GM12891 (cell line): ENCODE results near the gene ARHGEF16.

Source experiments
- POLR2A ChIP-seq: IDR thresholded peaks from 2 replicates; pipeline ENCODE4 v1.6.1; 2011; ENCODE audit warnings: low read depth, low read length, control low read depth
- POU2F2 ChIP-seq: IDR thresholded peaks from 2 replicates; pipeline ENCODE4 v1.6.1; 2011; ENCODE audit warnings: low read depth, mild to moderate bottlenecking, control low read depth, low read length, moderate library complexity
- SPI1 ChIP-seq: IDR thresholded peaks from 2 replicates; pipeline ENCODE4 v1.6.1; 2011; ENCODE audit warnings: low read depth, low read length, control low read depth
- TAF1 ChIP-seq: IDR thresholded peaks from 2 replicates; pipeline ENCODE4 v1.6.1; 2011; ENCODE audit warnings: low read depth, low read length, control low read depth

- TF ChIP-seq POLR2A (no peak), TAF1 (no peak), SPI1 (no peak), POU2F2 (no peak)
These were observed 57.4 kb downstream of the ARHGEF16 start for GRCh38 chr1:3511856-3512255.
